Coronary artery (tissue), 2 donors: ENCODE data around the gene HIF1AN.
A peak's percentile ranks its signal among the peaks of the same experiment; 100 is the strongest.

Experiments used
- DNase-seq: peaks from one replicate; pipeline ENCODE4 v3.0.0-alpha.2; 2017; ENCODE audit warnings: low spot score
- H3K27ac ChIP-seq, 2 donors: fragments of 200-600 bp; sonication (generic); one replicate each; pipeline ENCODE4 v1.5.1; 2016 to 2019
- H3K4me3 ChIP-seq: fragments of 200-600 bp; sonication (generic); 2 replicates; pipeline ENCODE4 v1.5.1; 2016; ENCODE audit warnings: mild to moderate bottlenecking, moderate library complexity
- CTCF ChIP-seq: fragments of 200-600 bp; sonication (generic); IDR thresholded peaks from one replicate; pipeline ENCODE4 v1.5.1; 2019; ENCODE audit warnings: antibody characterized with exemption

HIF1AN gene

DNA sequence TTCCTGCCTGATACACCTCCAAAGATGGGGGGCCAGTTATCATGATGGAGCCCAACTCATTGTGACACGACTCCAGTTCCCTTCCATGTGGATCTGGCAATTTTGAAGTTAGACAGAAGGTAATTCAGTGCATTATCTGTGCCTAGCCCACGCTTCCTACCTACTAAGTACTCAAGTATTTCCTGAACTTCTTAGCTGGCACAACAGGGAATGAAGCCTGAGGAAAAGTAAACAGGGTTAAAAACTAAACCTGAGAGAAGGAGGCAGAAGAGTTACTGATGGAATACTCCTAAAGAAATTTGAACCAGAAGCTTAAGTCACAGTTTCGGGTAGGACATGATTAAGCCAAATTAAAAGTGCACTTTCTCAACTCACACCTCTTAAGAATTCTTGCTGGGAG, 14.9 kb upstream of the HIF1AN start:
- TF ChIP-seq CTCF, result no peak
- DNase-seq, result no peak
- H3K4me3 ChIP-seq, result no peak overlapping the region
- no peak overlapping the region for H3K27ac ChIP-seq

- no peak for TF ChIP-seq CTCF
- Histone ChIP-seq H3K27ac (no peak overlapping the region), H3K4me3 (no peak overlapping the region)
- DNase-seq, result no peak
These were observed 13.5 kb upstream of the HIF1AN start for GRCh38 chr10:100522107-100522801.

GRCh38 chr10:100522945-100523344, 12.8 kb upstream of the HIF1AN start:
- no peak for DNase-seq
- H3K27ac ChIP-seq, result no peak overlapping the region
- no peak for TF ChIP-seq CTCF
- no peak overlapping the region for H3K4me3 ChIP-seq

GRCh38 chr10:100524206-100524605, 11.5 kb upstream of the HIF1AN start:
- DNase-seq, result no peak
- H3K27ac ChIP-seq, result no peak overlapping the region
- no peak overlapping the region for H3K4me3 ChIP-seq
- no peak for TF ChIP-seq CTCF

GRCh38 chr10:100524638-100525037, 11.1 kb upstream of the HIF1AN start:
- DNase-seq, result no peak
- no peak overlapping the region for H3K27ac ChIP-seq
- no peak overlapping the region for H3K4me3 ChIP-seq
- no peak for TF ChIP-seq CTCF

- no peak overlapping the region for H3K27ac ChIP-seq
These were observed 7.4 kb upstream of the HIF1AN start for GRCh38 chr10:100528123-100528886.

More at GRCh38 chr10:100528123-100528886, 7.4 kb upstream of the HIF1AN start:
- peak overlapping the region; percentile 97 for H3K4me3 ChIP-seq
- TF ChIP-seq CTCF, result no peak
- DNase-seq, result no peak
